Sigmoid colon (tissue), 4 donors: ENCODE results near the gene RBM33.

Experiments
- CTCF ChIP-seq, 4 experiments: fragments of 450-650 bp in 3 of 4; fragments of 200-600 bp in 1 of 4; IDR thresholded peaks; one replicate each; pipeline ENCODE4 v1.5.1; 2016 to 2019; ENCODE audit warnings: antibody characterized with exemption in 4 of 4, mild to moderate bottlenecking in 3 of 4, moderate library complexity in 2 of 4
- EP300 ChIP-seq, 4 donors: sonication (generic); formaldehyde crosslinking; IDR thresholded peaks; one replicate each; pipeline ENCODE4 v1.6.1; 2017; ENCODE audit warnings: antibody characterized with exemption in 4 of 4
- POLR2A ChIP-seq, 2 donors: fragments of 450-650 bp; IDR thresholded peaks; one replicate each; pipeline ENCODE4 v1.6.1; 2016; ENCODE audit warnings: antibody characterized with exemption in 2 of 2, mild to moderate bottlenecking in 2 of 2, moderate library complexity in 2 of 2
- POLR2AphosphoS5 ChIP-seq, 4 donors: sonication (generic); formaldehyde crosslinking; IDR thresholded peaks; one replicate each; pipeline ENCODE4 v1.6.1; 2017; ENCODE audit warnings: antibody characterized with exemption in 4 of 4

DNA sequence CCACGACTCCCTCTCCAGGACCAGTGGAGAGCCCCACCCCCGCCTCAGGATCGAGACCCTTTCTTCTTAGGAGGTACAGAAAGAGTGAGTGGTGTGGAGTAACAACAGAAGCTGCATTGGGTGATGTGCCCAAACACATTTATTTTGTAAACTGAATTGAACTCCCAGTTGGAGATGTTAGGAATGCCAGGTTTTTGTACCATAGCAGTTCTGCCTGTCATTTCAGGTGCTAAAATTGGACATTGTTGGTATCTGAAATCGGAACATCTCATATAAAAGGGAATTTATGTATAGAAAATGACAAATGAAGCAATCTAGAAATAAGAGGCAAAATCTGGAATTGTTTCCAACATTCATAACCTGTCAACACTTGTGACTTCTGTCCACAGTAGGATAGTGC is 93.1 kb downstream of the RBM33 start:
- TF ChIP-seq EP300 (IDR thresholded peaks at IDR 0.05) (no peak), POLR2A (IDR thresholded peaks at IDR 0.05) (no peak), CTCF (IDR thresholded peaks at IDR 0.05) (no peak), POLR2AphosphoS5 (IDR thresholded peaks at IDR 0.05) (no peak)
